Measurements from ENCODE around the gene EHBP1. TPM values are rescaled to one million over a fixed set of nuclear protein-coding genes. Genes with fewer than 3 reads are reported as not detected.
"Not testable (repeated sequence)": the region's sequence is repeated elsewhere in the genome, so short reads cannot be mapped to it uniquely, and the experiment has no call there.

Gene EHBP1
- total RNA-seq, 1 donor from 2014 or later, result 104 TPM

DNA sequence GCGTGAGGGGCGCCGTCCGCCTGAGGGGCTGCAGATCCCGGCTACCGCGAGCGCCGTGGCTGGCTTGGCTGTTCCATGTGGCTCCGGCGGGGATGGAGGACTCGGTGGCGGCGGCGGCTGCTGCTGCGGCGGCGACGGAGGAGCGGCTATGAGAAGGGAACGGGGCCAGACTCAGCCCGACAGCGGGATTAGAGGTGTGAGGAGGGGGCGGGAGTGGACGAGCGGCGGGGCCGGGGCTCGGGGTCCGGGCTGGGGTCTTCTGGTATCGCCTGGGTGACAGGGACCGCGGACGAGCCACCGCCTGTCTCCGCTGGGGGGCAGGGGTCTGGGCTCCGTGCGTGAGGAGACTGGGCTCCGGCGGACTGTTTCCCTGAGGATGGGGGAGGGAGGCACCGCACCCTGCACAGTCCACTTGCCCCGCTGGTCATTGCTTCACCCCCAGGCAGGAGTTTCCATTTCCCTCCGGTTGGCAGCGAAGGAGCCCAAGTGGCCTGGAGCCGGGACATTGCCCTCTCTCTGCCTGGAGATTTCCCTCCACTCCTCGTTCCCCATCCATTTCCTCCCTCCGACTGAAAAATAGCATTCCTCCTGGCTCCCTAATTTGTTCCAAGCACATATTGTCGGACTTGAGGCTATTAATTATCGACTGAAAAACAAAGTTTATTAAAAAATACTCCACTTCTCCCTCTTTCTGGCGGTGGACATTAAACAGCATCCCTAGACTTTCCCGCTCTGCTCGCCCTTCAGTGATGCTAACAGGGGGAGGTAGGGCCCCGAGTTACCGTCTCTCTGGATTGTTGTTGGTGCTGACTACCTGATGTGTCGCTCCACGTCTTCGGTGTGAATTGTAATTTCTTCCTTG is 577 bp downstream of the EHBP1 start:
- DNase-seq, result peak; percentile 77

DNA sequence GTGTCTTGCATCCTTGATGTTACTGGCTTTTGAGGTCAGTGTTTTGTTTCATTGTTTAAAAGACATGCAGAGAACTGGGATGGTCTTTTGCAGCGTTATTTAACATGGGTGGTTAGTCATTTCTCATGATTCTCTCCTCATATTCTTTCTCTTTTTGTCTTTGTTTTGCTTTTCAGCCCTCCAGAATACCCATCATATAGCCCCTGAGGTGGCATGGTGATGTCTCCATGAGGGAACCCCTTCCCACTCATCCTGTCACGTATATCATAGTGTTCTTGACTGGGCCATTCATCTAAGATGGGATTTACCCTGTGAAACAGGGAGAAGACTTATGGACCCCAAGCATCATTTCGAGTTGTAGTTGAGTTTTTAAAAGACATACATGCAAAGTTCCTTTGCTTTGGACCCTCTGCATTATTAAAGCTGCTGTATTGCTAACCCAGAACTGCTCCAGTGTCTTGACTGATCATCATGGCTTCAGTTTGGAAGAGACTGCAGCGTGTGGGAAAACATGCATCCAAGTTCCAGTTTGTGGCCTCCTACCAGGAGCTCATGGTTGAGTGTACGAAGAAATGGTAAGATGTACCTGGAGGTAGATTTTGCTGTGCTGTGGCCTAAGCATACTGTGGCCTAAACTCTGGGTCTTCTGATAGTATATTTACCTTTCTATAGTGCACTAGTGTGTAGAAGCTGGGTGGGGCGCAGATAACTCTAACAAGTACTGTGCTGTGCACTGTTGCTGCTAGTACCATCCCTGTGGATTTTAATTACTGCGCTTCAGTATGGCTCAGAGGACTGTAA is 1.4 kb downstream of the EHBP1 start:
- peak; percentile 10 for DNase-seq

DNA sequence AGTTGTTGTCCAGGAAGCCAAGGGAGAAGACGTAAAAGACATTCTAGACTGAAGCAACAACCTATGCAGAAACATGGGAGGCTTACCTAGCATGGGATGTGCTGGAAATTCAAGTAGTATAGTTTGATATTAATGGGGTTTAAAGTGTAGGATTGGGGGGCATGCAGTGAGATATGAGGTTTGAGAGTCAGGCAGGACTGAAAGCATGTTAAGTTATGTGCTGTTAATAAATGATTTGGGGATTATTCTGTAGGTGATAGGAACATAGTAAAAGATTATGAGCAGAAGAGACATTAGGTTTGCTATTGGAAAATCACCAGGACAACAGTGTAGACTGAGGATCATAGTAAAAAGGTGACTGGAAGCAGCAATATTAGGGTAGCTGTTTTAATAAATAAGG is 3.2 kb downstream of the EHBP1 start:
- DNase-seq, result no peak

DNA sequence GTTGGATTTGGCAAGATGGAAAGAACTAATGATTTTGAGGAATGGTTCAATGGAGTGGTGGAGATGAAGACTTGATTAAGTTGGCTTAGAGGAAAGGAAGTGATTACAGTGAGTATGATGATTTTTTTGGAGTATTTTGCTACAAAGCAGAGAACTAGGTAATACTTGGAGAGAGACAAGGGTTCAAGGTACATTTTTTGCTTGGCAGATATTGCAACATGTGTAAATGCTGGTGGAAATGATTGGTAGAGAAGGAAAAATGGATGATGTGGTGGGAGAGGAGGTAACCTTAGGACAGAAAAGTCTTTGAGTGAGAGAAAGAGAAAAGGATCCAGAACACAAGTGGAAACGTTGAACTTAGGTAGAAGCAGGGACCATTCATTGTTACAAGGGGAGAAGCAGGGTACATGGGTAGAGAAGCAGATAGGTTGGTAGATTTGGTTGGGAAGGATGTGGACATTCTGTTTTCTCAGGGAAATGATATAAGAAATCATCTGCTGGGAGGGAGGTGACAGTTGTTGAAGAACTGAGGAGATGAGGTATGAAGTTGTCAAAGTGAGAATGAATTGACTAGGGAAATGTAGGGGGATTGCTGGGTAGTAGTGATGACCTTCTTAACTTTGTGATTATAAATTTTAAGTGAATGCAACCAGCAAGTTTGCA is 6.5 kb downstream of the EHBP1 start:
- no peak for DNase-seq

DNA sequence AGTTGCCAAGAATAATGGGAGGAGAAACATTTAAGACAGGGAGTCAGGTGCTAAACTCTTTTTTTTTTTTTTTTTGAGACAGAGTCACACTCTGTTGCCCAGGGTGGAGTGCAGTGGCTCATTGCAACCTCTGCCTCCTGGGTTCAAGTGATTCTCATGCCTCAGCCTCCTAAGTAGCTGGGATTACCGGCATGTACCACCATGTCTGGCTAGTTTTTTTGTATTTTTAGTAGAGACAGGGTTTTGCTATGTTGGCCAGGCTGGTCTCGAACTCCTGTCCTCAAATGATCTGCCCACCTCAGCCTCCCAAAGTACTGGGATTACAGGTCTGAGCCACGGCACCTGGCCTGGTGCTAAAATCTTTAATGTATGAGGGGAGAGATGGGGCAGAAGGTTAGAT is 7.7 kb downstream of the EHBP1 start:
- DNase-seq, result not testable (repeated sequence)

DNA sequence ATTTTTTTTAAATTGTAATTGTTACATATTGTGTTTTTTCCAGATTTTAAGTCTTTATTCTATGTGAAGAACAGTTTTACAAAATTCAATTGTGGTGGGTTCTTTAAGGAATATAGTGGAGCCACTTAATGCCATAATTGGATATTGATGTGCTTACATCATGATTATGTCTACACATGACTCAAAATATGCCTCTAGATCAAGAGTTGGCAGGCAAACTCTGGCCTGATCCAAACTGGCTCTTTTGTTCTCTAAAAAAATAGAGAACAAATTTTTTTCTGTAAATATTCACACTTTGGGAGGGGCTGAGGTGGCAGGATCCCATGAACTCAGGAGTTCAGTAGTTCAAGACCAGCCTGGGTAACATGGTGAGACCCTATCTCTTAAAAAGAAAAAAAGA is 8.3 kb downstream of the EHBP1 start:
- DNase-seq, result no peak

DNA sequence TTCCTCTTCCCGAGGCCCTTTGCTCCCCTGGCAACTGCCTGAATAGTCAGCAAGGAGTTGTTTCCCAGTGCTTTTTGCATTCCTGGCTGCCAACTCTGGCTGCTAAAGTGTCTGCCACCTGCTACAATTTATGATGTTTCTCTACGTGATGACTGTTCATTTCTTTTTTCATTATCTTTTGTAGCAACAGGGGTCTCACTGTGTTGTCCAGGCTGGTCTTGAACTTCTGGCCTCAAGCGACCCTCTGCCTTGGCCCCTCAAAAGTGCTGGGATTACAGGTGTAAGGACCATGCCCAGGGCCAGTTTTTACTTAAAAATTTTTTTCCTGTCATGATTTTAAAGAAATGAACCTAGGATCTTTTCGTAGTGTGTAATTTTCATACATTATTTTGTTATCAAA is 11.3 kb downstream of the EHBP1 start:
- no peak for DNase-seq

DNA sequence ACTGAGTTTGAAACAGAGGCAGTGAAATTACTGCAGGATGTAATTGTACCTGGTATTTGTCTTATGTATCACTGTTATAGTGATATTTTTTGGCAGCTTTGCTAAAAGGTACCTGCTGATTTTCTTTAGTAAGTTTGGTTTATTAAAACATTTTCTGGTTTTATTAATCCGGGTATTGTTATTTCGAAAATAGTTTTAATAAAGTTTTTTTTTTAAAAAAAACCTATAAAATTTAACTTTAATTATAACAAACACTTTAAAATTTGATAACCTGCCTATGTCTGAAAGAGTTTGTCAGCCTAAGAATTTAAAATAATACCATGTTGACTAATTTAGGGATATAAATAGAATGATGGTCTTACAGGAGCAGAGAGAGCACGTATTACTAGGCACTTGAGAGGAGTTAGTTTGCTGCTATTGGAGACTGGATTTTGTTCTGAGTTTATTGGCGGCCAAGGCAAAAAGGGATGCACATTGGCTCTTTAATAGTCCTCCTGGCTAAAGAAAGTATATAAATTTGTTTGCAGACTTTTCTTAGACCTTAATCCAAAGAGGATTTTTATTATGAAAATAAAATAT is 12.1 kb downstream of the EHBP1 start:
- no peak for DNase-seq

DNA sequence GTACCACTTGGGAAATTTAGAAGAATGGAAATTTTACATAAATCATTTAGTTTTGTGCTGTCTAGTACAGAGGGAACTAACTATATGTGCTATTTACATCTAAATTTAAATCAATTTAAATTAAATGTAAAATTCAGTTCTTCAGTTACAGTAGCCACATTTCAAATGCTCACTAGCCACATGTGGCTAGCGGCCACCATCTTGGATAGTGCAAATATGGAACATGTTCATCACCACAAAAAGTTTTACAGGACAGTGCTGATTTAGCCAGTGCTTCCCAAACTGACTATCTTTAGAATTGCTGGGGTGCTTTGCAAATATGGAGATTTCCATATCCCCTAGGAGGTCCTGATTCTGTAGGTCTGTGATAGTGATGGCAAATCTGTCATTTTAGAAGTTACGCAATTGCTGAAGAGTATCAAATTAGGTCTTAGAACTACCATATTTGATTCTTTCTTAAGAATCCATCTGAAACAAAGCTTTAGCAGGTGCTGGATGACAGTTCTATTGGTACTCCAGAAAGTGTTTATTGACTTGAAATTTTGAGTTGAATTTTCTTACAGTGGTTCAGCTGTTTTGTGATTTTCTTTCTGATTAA is 12.8 kb downstream of the EHBP1 start:
- no peak for DNase-seq

DNA sequence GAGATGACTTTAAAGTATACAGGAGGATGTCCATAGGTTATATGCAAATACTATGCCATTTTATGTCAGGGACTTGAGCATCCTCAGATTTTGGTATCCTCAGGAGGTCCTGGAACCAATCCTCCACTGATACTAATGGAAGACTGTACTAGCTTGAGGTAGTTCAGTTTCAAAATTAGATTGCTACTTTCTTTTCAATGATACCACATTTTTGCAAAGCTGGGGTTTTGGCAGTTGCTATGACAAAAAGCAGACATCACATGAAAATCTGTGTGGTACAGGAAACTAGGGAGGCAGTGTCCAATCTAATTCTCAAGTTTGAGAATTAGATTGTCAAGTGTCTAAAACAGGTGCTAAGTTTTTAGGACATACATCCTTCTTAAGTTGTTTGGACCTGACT is 14.2 kb downstream of the EHBP1 start:
- DNase-seq, result no peak

DNA sequence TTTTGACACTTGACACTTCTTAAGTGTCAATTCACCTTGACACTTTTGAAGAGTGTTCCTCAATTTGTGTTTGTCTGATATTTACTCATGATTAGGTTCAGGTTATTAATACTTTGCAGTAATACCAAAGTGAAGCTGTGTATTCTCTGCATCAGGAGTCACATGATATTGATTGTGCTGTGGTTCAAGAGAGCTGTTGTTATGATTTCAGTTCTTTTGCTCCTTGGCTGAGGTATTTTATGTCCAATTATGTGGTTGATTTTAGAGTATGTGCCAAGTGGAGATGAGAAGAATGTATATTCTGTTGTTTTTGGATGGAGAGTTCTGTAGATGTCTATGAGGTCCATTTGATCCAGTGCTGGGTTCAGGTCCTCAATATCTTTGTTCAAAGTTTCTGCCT is 17.2 kb downstream of the EHBP1 start:
- DNase-seq, result no peak

DNA sequence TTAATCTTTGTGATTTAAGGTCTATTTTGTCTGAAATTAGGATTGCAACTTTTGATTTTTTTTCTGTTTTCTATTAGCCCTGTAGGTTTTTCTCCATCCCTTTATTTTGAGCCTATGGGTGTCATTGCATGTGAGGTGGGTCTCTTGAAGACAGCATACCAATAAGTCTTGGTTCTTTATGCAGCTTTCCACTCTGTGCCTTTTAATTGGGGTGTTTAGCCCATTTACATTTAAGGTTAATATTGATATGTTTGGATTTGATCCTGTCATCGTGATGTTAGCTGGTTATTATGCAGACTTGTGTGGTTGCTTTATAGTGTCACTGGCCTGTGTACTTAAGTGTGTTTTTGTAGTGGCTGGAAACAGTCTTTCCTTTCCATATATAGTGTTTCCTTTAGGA is 17.7 kb downstream of the EHBP1 start:
- DNase-seq, result no peak

DNA sequence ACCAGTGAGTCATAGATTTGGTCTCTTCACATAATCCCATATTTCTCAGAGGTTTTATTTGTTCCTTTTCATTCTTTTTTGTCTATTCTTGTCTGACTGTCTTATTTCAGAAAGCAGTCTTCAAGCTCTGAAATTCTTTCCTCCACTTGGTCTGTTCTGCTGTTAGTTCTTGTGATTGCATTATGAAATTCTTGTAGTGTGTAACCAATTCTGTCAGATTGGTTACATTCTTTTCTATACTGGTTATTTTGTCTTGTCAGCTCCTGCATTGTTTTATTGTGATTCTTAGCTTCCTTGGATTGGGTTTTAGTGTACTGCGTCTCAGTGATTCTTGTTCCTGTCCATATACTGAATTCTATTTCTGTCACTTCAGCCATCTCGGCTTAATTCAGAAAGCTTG is 18.6 kb downstream of the EHBP1 start:
- DNase-seq, result no peak

DNA sequence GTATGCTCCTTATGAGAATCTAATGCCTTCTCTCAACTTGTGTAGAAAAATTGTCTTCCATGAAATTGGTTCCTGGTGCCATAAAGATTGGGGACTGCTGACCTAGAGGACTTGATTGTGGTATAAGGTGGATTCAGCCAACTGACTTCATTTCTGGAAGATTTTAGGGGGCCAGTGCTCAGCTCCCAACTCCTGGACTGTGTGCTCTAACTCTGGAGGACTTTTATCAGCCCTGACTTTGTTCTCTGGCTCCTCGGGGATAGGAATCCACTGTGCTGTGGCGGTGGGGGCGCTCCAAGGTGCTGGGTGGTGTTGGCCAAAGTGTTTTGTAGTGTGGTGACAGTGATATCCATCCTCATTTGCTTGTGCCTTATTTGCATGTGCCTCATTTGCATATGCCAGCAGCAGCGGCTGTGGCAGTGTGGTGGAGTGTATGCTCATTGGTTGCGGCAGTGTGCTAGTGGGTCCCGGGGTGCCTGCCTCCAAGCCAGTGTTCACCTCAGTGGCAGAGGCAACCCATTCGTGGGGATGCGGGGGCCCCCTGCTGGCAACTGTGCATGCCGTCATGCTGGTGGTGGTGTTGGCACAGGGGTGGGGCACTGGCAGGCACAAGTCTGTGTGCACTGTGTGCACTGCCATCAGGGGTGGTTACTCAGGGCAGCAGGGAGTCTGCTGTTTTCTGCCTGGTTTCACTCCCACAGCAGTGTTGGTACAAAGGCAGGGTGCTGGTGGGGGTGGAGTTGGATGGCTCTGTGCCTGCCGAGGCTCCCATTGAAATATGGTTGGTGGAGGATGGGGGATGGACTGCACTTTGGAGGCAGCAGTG is 19.6 kb downstream of the EHBP1 start:
- no peak for DNase-seq

DNA sequence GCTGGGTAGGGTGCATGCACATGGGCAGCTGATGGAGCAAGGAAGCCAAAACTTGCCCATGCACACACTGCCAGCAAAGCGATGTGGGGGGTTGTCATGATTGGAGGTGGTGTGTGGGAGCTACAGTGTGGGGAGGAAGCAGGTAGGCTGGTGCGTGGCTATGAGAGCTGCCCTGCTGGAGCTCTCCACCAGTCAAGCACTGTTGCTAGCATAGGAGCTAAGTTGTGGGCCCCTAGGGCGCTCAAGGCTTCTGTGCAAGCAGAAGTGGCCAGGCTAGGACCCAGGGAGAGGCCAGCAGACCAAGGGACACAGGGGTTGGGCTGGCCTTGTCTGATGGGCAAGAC is 20.2 kb downstream of the EHBP1 start:
- DNase-seq, result no peak

DNA sequence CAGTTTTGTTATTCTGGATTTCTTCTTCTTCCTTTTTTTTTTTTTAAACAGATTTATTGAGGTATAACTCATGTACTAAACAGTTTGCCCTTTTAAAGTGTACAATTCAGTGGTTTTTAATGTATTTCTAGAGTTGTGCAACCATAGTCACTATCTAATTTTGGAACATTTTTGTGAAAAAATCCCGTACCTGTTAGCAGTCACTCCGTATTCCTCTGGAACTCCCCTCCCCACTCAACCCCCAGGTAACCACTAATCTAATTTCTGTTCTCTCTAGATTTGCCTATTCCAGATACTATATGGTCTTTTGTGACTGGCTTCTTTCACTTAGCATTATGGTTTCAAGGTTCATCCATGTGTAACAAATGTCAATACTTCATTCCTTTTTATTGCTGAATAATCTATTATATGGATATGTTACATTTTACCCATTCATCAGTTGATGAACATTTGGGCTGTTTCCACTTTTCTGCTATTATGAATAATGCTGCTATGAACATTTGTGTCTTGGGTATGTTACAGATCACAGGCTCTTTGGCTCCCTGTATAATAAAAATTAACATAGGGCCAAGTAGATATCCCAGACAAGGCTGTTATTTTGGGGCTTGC is 21.9 kb downstream of the EHBP1 start:
- DNase-seq, result no peak

DNA sequence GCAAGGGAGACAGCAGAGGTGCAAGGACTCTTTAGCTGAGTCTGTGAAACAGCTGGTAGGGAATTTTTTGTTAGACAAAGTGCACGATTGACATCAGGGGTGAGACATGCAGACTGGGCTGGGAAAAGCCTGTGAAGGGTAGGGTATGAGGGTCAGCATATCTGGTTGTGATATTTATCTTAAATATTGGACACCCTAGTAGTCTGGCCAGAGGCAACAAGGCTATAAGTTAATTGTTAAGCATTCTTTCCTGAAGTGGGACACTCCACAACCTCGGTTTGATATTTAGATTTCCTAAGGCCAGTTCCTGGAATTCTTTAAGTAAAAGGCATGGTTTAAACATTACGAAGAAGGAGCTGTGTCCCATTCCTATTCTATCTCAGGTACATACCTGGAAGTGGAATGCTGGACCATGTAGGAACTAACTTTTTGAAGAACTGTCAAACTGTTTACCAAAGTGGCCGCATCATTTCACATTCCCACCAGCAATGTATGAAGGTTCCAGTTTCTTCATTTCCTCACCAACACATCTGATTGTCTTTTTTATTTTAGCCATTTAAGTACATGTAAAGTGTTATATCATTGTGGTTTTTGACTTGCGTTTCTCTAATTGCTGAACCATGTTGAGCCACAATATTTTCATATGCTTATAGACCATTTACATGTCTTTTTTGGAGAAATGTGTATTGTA is 22.5 kb downstream of the EHBP1 start:
- no peak for DNase-seq

DNA sequence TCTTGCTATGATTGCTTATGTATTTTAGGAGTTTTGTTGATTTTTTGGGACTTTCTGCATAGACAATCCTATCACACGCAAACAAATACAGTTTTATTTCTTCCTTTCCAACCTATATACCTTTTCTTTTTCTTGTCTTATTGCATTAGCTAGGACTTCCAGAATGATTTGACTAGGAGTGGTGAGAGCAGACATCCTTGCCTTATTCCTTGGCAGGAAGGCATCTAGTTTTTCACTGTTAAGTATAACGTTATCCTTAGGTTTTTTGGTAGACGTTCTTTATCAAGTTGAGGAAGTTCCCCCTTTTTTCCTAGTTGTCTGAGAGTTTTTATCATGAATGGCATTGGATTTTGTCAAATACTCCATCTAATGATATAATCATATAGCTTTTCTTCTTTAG is 25.8 kb downstream of the EHBP1 start:
- DNase-seq, result no peak

DNA sequence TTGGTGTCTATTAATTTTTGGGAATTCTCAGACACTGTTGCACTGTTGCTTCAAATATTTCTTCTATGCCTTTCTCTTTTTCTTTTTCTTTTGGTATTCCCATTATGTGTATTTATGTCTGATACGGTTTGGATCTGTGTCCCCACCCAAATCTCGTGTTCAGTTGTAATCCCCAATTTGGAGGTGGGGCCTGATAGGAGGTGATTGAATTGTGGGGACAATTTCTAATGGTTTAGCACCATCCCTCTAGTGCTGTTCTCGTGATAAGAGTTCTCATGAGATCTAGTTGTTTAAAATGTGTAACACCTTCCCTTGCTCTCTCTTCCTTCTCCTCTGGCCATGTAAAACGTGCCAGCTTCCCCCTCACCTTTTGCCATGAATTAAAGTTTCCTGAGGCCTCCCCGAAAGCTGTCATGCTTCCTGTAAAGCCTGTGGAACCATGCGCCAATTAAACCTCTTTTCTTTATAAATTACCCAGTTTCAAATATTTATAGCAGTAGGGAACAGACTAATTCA is 26.8 kb downstream of the EHBP1 start:
- no peak for DNase-seq

DNA sequence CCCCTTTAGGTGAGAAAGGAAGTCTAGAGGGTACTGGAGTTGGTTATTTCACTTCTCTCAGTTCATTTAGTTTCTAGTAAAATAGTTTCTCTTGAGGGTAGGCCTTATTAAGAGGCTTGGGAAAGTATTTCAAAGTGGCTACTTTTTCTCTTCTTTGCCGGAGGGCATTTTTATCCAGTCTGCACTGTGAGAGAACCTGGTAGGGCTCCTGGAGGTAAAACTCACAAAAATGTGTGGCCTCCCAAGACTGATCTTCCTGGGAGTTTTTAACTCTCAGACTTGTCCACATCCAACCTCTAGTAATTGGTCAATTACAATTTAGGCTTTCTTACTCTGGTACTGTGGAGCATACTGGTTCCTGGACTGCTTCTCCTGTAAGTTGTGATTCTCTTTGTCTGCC is 28.0 kb downstream of the EHBP1 start:
- no peak for DNase-seq

Data from tongue (tissue), 2 donors.